ENCODE data around the gene CCM2L.

DNA sequence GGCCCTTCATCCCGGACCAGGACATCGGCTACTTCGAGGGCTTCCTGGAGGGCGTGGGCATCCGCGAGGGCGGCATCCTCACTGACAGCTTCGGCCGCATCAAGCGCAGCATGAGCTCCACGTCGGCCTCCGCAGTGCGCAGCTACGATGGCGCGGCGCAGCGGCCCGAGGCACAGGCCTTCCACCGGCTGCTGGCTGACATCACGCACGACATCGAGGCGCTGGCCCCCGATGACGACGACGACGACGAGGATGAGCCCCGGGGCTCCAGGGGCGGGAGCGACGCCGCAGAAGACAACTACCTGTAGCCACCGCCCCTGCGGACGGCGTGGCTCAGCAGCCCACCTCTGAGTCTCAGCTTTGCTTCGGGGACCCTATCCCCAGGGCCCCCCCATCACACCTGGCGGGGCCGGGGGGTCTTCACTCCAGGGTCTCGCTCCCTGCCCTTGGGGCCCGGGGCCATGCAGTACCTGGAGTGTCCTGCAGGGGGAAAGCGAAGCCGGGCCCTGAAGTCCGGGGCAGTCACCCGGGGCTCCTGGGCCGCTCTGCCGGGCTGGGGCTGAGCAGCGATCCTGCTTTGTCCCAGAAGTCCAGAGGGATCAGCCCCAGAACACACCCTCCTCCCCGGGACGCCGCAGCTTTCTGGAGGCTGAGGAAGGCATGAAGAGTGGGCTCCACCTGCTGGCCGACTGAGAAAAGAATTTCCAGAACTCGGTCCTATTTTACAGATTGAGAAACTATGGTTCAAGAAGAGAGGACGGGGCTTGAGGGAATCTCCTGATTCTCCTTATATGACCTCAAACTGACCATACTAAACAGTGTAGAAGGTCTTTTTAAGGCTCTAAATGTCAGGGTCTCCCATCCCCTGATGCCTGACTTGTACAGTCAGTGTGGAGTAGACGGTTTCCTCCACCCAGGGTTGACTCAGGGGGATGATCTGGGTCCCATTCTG, 21.0 kb downstream of the CCM2L start:
- TF ChIP-seq, protein P1, sequence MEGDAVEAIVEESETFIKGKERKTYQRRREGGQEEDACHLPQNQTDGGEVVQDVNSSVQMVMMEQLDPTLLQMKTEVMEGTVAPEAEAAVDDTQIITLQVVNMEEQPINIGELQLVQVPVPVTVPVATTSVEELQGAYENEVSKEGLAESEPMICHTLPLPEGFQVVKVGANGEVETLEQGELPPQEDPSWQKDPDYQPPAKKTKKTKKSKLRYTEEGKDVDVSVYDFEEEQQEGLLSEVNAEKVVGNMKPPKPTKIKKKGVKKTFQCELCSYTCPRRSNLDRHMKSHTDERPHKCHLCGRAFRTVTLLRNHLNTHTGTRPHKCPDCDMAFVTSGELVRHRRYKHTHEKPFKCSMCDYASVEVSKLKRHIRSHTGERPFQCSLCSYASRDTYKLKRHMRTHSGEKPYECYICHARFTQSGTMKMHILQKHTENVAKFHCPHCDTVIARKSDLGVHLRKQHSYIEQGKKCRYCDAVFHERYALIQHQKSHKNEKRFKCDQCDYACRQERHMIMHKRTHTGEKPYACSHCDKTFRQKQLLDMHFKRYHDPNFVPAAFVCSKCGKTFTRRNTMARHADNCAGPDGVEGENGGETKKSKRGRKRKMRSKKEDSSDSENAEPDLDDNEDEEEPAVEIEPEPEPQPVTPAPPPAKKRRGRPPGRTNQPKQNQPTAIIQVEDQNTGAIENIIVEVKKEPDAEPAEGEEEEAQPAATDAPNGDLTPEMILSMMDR (IDR thresholded peaks at IDR 0.05): peak; percentile 68 to 80 (median 79)
- TF ChIP-seq POLR2A (IDR thresholded peaks at IDR 0.05) (no peak), POLR2AphosphoS5 (IDR thresholded peaks at IDR 0.05; ENCODE audit: insufficient read depth in 1 of 2, low read depth in 1 of 2) (peak in 1 of 2 donors; percentile 41)
